Esophagus muscularis mucosa (tissue), 4 donors: ENCODE data around the gene STK4. TPM values are rescaled to one million over a fixed set of nuclear protein-coding genes. Genes with fewer than 3 reads are reported as not detected.
"Not testable (repeated sequence)": the region's sequence is repeated elsewhere in the genome, so short reads cannot be mapped to it uniquely, and the experiment has no call there.

Source experiments
- DNase-seq: peaks from one replicate; pipeline ENCODE4 v3.0.0-alpha.2; 2017; ENCODE audit errors: extremely low spot score
- H3K27ac ChIP-seq, 4 donors: fragments of 200-600 bp; sonication (generic); replicated peaks in 1 of 4; 1 replicate in 3 of 4; 2 replicates in 1 of 4; pipeline ENCODE4 v1.5.1; 2016 to 2019; ENCODE audit warnings: mild to moderate bottlenecking in 1 of 4
- H3K27me3 ChIP-seq, 4 donors: fragments of 200-600 bp; sonication (generic); one replicate each; pipeline versions ENCODE4 v1.5.1 to v1.6.0; 2016 to 2019
- H3K36me3 ChIP-seq, 4 donors: fragments of 200-600 bp; sonication (generic); one replicate each; pipeline ENCODE4 v1.5.1; 2016 to 2019
- H3K4me1 ChIP-seq, 4 donors: fragments of 200-600 bp; sonication (generic); one replicate each; pipeline ENCODE4 v1.5.1; 2016 to 2019
- H3K4me3 ChIP-seq, 4 donors: fragments of 200-600 bp; sonication (generic); 1 replicate in 2 of 4; 2 replicates in 2 of 4; pipeline ENCODE4 v1.5.1; 2016 to 2019; ENCODE audit warnings: mild to moderate bottlenecking in 4 of 4, moderate library complexity in 1 of 4
- H3K9me3 ChIP-seq, 4 donors: fragments of 200-600 bp; sonication (generic); 1 replicate in 3 of 4; 2 replicates in 1 of 4; pipeline ENCODE4 v1.5.1; 2016 to 2019
- CTCF ChIP-seq, 3 experiments: fragments of 200-600 bp in 2 of 3; fragments of 450-650 bp in 1 of 3; sonication (generic) in 2 of 3; IDR thresholded peaks; one replicate each; pipeline ENCODE4 v1.5.1; 2017 to 2019; ENCODE audit warnings: antibody characterized with exemption in 3 of 3, mild to moderate bottlenecking in 2 of 3, moderate library complexity in 1 of 3
- EP300 ChIP-seq: sonication (generic); formaldehyde crosslinking; IDR thresholded peaks from one replicate; pipeline ENCODE4 v1.6.1; 2017; ENCODE audit warnings: antibody characterized with exemption
- POLR2A ChIP-seq: fragments of 450-650 bp; IDR thresholded peaks from one replicate; pipeline ENCODE4 v1.6.1; 2017; ENCODE audit warnings: antibody characterized with exemption, moderate library complexity, mild to moderate bottlenecking, low read depth
- POLR2AphosphoS5 ChIP-seq, 2 donors: sonication (generic); formaldehyde crosslinking; IDR thresholded peaks; one replicate each; pipeline ENCODE4 v1.6.1; 2017; ENCODE audit warnings: antibody characterized with exemption in 2 of 2
- WGBS: methylation state at CpG from one replicate; pipeline ENCODE4 v1.1.5; 2018; 5-methylcytosine and 5-hydroxymethylcytosine counted together
- intact Hi-C: fragments of 100-400 bp; cut with DNase I; formaldehyde crosslinking; loops from one replicate; pipeline ENCODE4 v1.15.1; 2023
- total RNA-seq, 4 donors: library from RNA; depleted of rRNA; stranded (reverse); fragments of >200 nt; gene quantifications; one replicate each; pipeline versions ENCODE4 v1.1.0 to v1.2.1, GENCODE V29; 2016

STK4 gene
- total RNA-seq, 4 donors from 2014 or later = 26.0 to 31.6 (median 27.7) TPM

GRCh38 chr20:45010399-45010828, 44.1 kb downstream of the STK4 start:
- Histone ChIP-seq H3K4me1 (peaks cover 0 to 15% (median 10%) of the 10 kb centered on the region in 4 donors), H3K9me3 (no peaks in the 10 kb centered on the region), H3K36me3 (peaks cover 5 to 46% (median 22%) of the 10 kb centered on the region in 4 donors), H3K4me3 (no peak overlapping the region), H3K27me3 (no peaks in the 10 kb centered on the region), H3K27ac (no peak overlapping the region)
- DNase-seq = no peak
- intact Hi-C loops = loop anchor here (5.0 kb wide), 1 partner anchor 87 kb away; no protein-coding TSS in a partner anchor
- no peak for TF ChIP-seq EP300
- TF ChIP-seq POLR2A = no peak
- TF ChIP-seq POLR2AphosphoS5 (IDR thresholded peaks at IDR 0.05) = no peak
- TF ChIP-seq CTCF (IDR thresholded peaks at IDR 0.05) = no peak

GRCh38 chr20:45011108-45011526, 44.8 kb downstream of the STK4 start:
- Histone ChIP-seq H3K9me3 (no peaks in the 10 kb centered on the region), H3K4me3 (no peak overlapping the region), H3K4me1 (peaks cover 0 to 22% (median 13%) of the 10 kb centered on the region in 4 donors), H3K27ac (no peak overlapping the region), H3K27me3 (no peaks in the 10 kb centered on the region), H3K36me3 (peaks cover 5 to 45% (median 20%) of the 10 kb centered on the region in 4 donors)
- DNase-seq = no peak
- TF ChIP-seq EP300 (no peak), CTCF (IDR thresholded peaks at IDR 0.05) (peak; percentile 64 to 77 (median 72))
- WGBS = 25% methylated on average over 2 of the region's 2 CpGs
- intact Hi-C loops = loop anchor here (5.0 kb wide), 1 partner anchor 86 kb away; no protein-coding TSS in a partner anchor

GRCh38 chr20:45012682-45013302, 46.5 kb downstream of the STK4 start:
- peaks cover 0 to 35% (median 6%) of the 10 kb centered on the region in 4 donors for H3K36me3 ChIP-seq
- WGBS = 94% methylated on average over 3 of the region's 3 CpGs
- no peak for DNase-seq
- H3K9me3 ChIP-seq = no peaks in the 10 kb centered on the region
- H3K4me1 ChIP-seq = peaks cover 9 to 22% (median 15%) of the 10 kb centered on the region in 4 donors
- no peak overlapping the region for H3K27ac ChIP-seq
- intact Hi-C loops = loop anchor here (5.0 kb wide), 1 partner anchor 85 kb away; no protein-coding TSS in a partner anchor
- TF ChIP-seq POLR2A (no peak), EP300 (no peak), CTCF (IDR thresholded peaks at IDR 0.05) (no peak), POLR2AphosphoS5 (IDR thresholded peaks at IDR 0.05) (no peak)
- H3K4me3 ChIP-seq = no peak overlapping the region
- no peaks in the 10 kb centered on the region for H3K27me3 ChIP-seq

GRCh38 chr20:45014131-45014530, 47.8 kb downstream of the STK4 start:
- not testable (repeated sequence) for H3K4me3 ChIP-seq, H3K27ac ChIP-seq, H3K27me3 ChIP-seq, H3K9me3 ChIP-seq, DNase-seq
- Histone ChIP-seq H3K4me1 (peaks cover 9 to 24% (median 17%) of the 10 kb centered on the region in 4 donors), H3K36me3 (peaks cover 0 to 26% (median 0%) of the 10 kb centered on the region in 4 donors)
- intact Hi-C loops = loop anchor here (5.0 kb wide), 1 partner anchor 83 kb away; no protein-coding TSS in a partner anchor
- 81% methylated on average over 8 of the region's 8 CpGs for WGBS

GRCh38 chr20:45014671-45015415, 48.5 kb downstream of the STK4 start:
- H3K27ac ChIP-seq = no peak overlapping the region
- H3K4me1 ChIP-seq = peaks cover 9 to 25% (median 20%) of the 10 kb centered on the region in 4 donors
- H3K36me3 ChIP-seq = peaks cover 0 to 26% (median 0%) of the 10 kb centered on the region in 4 donors
- no peaks in the 10 kb centered on the region for H3K9me3 ChIP-seq
- no peaks in the 10 kb centered on the region for H3K27me3 ChIP-seq
- TF ChIP-seq POLR2A (no peak), CTCF (IDR thresholded peaks at IDR 0.05) (no peak), POLR2AphosphoS5 (IDR thresholded peaks at IDR 0.05) (no peak), EP300 (no peak)
- H3K4me3 ChIP-seq = no peak overlapping the region
- WGBS = 80% methylated on average over 4 of the region's 4 CpGs
- intact Hi-C loops = loop anchor here (5.0 kb wide), 1 partner anchor 82 kb away; no protein-coding TSS in a partner anchor
- DNase-seq = no peak
